Kidney capillary endothelial cell (primary cell): ENCODE results near the gene STMND1.
A peak's percentile ranks its signal among the peaks of the same experiment; 100 is the strongest.

Source experiments
- DNase-seq: peaks from one replicate; pipeline ENCODE4 v3.0.0-alpha.2; 2018; ENCODE audit warnings: low spot score

The STMND1 gene

DNA sequence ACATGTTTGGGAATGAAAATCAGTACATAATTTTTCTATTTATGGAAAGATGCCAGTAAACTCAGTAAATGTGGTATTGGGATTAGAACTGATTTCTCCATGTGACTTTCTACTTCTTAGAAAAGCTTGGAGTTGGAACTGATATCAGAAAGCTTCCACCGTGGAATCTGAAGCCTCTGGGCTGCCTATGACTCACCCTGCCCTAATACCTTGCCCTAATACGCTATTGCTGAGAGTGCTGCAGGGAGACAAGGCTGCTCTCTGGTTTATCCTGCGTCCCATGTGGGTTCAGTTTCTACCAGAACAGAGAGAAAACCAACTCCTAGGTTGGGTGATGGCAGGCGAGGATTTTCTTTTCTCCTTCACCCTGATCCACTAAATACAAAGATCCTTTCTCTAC is 3.3 kb upstream of the STMND1 start:
- DNase-seq = no peak

DNA sequence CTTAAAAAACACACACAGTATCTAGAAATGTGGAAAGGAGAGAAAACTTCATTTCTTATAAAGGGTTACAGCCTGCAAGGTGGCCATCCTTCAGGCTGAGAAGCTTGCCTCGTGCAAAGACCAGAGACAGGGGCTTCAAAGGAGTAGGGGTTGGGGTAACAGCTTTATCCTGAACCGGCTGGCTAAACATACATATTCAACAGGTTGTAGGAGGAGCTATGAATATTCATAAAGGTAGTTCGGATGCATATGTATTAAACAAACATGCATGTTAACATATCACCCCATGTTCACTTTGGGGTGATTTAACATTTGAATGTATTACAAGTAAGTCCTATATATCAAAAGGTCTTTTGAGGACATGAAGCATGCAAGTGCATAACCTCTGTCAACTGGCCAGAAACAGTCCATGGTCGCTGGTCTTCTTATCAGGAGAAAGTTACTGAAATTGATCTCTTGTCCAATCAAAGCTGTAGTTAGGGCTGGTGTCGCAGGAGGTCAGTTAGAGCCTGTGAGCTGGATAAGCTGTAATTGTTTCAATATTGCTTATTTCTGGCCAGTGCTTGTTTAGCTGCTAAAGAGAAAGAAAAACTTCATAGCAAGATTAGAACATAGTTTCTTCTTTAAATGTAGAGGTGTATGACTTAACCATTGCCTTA is 2.3 kb upstream of the STMND1 start:
- DNase-seq = no peak

DNA sequence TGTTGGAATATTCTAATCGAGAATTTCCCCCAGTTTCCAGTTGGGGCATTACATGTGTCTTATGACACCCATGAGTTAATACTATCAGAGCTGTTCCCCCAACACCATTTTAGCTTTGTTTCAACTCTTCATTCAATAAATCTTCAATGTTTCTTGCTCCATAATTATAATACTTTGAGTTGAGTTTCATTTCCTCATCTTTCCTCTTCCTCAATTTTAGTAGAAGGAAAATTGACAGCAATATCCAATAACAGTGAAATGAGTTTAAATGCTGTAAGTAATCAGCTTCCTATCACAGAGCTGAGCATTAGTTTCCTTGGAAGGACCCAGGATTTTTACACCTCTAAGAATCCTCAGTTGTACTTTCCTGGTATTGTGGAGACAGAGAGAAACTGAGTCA is 1.0 kb upstream of the STMND1 start:
- no peak for DNase-seq

DNA sequence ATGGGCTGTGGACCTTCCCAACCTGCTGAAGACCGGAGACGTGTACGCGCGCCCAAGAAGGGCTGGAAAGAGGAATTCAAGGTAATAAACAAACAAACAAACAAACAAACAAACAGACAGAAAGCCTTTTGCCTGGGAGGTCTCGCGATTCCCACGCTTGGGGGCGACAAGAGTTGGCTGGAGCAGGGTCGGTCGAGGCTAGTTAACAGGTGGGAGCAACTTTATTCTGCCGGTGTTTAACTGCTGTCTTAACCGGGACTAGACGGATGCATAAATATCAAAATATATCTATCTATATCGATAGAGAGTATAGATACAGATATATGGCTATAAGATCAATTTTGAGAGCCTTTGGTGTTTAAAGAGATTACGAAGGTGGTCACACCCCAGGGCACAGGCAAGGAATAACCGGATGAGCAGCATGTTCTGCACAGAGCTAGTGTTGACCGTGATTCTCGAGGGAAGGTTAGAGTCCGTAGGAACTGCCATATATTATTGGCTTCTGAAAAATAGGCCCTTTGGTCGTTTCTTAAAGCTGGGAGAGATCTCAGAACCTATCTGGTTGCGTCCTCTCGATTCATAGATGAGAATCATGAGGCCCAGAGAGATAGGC is 514 bp downstream of the STMND1 start:
- DNase-seq = no peak

DNA sequence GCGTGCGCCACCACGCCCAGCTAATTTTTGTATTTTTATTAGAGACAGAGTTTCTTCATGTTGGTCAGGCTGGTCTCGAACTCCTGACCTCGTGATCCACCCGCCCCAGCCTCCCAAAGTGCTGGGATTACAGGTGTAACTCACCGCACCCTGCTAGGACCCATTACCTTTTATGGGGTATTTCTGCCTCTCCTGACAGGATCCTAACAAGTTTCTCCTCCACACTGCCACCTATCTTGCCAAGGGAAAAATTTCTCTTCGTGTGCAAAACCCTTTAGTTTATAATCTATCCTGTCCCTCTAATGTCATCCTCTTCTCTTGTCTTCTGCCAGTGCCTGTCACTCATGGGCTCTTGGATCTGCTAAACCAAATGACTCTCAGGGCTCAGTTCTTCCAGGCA is 1.9 kb downstream of the STMND1 start:
- DNase-seq = no peak

DNA sequence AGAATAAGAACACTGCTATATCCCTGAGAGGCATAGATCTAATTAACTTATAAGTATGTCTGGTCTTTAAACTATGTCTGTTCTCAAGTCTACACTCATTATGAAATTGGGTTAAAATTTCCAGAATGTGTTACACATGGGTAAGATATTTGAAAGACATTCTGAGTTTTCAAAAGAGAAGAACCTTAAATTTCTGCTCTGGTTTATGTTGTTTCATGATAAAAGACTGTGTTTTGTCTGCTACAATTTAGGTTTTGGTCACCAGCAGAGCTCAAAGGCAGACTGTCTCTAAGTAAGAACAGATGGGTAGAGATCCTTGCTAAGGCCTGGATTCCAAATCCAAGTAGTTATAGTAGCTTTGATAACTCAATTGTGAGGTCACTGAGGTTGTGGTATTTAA is 6.0 kb downstream of the STMND1 start:
- DNase-seq = no peak

DNA sequence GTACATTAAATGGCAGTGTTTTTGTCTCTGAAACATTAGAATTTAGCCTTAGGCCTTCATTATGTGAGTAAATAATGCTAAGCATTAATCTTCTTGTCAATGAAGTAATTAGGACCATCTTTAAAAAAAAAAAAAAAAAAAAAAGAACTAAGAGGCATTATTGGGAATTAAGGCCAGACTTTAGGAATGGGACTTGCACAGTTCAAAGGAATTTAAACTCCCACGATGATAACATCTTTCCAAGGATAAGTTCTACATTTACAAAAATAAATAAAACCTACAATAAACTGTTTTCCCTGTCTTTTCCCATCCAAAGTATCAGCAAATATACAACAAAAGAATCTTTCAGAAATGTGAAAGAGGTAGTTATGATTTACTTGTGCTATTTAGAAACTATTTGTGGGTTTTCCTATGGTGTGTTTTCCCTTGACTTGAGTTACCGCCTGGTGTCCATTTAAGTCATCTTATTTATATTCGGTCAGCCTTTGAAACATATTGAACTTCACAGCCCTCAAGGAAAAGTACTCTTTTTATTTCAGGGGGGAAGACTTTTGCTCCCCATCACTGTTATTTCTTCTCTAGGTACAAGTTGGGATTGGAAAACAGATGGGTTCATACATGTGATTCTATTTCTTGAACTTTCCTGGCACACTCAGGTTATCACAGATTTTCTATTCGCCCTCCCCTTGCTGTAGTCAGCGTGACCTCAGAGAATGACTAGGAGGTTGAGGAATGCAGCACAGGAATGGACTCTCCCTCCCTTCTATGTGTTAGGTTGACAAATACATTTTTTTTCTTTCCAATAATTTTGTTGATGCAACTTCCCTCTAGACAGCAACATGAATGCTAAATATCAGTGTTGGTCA is 13.6 kb downstream of the STMND1 start:
- DNase-seq = peak; percentile 30

DNA sequence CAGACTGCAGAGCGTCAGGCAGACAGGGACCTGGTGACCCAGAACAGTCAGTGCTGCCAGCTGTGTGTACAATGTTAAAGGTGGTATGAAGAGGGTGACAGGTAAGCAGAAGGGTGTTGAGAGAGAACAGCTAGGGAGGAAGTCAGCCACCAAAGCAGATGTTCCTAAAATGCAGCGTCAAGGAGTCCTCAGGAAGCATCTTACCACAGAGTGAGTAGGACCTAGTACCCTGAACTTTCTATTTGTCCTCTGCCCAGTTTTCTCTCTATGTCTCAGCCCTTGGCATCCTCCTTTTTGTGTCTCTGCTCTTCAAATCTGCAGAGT is 14.2 kb downstream of the STMND1 start:
- DNase-seq = no peak

DNA sequence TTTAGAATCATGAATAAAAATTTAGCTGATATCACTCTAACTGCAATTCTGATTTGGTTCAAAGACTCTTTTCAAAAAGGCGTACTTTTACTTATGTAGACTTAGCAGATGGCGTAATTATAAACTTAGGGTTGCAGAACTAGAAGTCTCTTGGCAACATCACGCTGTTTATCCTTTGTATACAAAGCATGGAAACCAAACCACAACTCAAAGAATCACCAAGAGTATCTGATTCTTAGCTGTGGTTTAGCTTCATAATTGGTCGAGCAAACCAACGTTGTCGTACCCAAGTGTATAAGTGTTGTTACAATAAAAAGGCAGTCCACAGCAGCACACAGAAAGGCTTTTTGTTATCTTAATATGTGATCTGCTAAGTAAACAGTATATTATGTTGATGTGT is 18.2 kb downstream of the STMND1 start:
- DNase-seq = no peak

DNA sequence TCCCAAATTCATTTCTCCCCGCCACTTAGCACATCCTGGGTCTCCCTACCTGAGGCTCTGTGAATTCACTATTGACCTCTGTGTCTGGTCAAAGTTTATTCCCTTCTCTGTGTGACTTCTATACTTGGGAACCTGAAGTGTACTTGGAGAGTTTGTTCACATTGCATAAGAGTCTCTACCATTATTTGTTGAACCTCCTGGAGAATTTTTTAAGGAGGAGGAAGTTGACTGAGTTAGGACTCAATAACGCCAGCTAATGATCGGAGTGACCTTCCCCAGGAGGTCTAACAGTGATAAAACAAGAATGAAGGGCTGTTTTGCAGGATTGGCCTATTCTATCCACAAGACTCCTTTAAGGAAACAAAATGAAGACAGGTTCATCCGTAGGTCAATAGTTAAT is 23.6 kb downstream of the STMND1 start:
- DNase-seq = no peak

DNA sequence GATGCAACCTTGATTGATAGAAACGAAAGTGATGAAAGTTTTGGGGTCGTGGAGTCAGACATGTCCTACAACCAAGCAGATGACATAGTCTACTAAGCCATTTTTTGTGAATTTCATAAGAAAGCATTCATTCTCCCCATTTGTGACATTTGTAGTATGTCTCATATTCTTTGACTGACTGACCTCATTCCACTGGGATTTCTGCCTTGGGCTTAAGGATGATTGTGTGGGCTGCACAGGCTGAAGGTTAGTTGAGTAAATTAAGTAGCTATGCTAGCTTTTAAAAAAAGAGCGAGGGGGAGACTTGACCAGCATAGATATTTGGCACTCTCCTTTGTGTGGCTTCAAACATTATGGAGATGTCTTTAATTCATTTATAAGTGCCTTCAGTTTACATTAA is 28.9 kb downstream of the STMND1 start:
- DNase-seq = no peak

DNA sequence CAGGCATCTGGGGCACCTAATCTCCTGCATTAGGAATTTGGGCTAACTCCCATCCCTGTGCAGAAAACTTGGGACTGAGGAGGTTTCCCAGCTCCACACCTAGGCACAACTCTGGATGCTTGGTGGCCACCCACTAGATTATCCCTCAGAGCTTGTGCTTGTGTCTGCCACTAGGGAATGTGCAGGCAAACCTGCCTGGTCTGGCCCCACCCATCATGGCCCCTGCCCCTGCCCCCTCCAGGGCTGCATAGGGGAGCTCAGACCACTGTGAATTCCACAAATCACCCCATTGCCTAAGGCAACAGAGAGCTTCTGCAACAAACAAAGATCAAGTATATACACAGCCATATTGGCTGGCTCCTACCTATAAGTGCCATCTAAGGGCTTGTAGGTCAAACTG is 31.1 kb downstream of the STMND1 start:
- no peak for DNase-seq

DNA sequence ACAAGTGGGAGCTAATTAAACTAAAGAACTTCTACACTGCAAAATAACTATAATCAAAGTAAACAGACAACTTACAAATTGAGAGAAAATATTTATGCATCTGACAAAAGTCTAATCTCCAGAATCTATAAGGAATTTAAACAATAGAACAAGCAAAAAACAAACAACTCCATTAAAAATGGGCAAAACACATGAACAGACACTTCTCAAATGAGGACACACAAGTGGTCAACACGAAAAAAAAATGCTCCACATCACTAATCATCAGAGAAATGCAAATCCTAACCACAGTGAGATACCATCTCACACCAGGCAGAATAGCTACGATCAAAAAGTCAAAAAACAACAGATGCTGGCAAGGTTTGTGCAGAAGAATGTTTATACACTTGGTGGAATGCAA is 36.2 kb downstream of the STMND1 start:
- no peak for DNase-seq

DNA sequence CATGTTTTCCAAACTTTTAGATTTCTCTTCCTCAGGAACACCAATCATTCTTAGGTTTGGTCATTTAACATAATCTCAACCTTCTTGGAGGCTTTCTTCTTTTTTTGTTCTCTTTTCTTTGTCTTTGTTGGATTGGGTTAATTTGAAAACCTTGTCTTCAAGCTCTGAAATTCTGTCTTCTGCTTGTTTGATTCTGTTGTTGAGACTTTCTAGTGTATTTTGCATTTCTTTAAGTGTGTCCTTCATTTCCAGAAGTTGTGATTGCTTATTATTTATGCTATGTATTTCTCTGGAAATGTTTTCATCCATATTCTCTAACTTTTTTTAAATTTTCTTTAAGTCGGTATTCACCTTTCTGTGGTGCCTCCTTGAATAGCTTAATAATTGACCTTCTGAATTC is 42.2 kb downstream of the STMND1 start:
- DNase-seq = no peak

DNA sequence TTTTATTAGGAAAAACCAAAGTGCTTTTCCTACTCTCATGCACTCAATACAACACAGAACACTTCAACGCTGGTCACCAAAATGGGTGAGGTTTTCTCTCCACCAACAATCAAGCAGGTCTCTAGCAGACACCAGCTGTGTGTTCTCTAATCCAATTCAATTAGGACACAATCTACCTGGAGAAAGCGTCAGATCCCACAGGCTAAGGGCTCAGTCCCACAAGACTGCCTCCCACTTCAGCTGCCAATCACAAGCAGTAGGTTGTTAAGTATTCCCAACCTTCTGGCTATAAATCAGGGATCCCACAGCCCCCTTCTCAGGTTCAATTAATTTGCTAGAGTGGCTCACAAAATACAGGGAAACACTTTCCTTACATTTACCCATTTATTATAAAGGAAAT is 47.7 kb downstream of the STMND1 start:
- no peak for DNase-seq

DNA sequence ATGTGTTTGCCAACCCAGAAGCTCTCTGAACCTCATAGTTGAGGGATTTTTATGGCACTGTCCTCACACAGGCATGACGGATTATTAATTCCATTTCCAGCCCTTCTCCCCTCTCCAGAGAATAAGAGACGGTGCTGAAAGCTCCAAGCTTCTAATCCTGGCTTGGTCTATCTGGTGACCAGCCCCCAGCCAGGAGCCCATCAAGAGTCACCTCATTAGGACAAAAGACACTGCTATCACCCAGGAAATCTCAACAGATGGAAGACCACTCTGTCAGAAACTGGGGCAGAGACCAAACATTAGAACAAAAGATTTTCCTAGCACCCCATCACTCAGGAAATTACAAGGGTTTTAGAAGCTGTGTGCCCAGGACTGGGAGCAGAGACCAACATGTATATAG is 48.2 kb downstream of the STMND1 start:
- DNase-seq = no peak

DNA sequence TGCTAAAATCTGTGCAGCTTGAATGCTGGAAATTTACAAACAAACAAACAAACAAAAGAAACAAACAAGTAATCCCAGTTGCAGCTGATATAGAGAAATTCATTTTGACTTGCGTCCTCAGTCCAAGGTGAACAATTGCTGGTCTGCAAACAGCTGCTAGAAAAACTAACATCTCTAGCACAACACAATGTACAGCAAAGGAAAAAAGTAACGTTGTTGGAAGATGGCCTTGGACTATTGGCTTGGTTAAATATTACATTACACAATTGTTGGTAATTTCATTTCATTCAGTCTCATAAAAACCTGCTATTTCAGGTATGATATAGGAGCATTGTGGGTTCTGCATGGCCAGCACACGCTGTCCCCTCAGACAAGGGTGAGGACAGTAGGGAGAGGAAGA is 50.0 kb downstream of the STMND1 start:
- DNase-seq = no peak

DNA sequence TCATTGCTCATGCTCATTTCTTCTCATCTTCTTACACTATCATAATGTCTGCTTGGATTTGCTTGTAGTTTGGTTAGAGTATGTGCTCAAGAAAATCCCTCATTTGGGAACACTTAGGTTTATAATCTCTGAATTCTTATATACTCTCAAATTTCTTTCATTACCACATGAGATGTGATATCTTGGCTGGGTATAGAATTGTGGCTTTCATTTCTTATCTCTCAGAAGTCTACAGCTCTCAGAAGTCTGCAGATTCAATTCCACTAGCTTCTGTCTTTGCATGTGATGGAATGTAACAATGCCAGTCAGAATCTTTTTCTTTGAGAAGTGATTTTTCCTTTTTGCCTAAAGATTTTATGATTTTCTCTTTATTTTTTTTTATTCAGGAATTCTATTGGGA is 50.9 kb downstream of the STMND1 start:
- no peak for DNase-seq

DNA sequence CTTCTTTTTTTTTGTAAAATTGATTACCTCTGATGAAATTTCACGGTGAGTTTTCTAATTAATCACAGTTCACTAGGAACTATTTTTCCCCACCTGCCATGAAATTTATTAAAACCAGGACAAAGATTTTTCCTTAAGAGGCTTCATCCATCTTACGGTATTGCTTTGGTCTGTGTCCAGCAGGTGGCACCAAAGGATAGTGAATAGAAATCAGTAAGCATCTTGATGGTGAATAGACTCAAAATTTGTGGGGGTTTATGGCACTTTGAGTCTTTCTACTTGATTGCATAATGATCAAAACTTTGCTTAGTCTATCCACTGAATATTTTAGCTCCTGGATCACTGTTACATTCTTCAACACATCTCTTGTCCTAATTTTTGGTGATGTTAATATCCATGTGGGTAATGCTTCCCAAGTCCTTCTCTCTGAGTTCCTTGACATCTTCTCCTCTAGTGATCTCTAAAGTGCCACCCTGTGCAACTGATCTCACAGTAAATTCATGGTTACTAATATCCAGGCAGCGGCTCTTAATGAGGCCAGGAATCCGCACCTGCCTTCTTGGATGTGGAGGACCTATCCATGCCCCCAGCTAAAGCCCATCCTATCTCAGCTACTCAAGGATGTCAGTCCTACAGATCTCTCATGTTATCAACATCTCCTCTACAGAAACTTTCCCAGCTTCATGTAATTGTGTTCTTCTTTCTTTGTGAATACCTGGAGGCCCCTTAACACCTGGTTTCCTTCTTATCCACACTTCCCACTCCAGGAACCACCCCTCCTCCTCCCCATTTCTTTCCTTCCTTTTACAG is 54.5 kb downstream of the STMND1 start:
- peak; percentile 63 for DNase-seq

DNA sequence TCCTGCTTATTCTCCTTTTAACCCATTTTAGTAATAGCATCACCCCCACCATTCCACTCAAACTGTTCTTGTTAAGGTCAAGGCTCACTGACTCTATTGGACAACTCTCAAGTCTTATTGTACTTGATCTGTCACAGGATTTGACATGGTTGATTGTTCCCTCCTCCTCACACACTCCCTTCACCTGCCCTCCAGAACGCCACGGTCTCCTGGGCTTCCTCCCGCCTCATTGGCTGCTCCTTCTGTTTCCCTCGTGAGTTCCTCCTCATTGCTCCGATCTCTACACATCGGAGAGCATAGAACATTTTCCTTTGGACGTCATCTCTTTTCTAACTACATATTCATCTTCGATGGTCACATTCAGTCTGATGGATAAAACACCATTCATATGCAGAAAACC is 55.1 kb downstream of the STMND1 start:
- DNase-seq = no peak

DNA sequence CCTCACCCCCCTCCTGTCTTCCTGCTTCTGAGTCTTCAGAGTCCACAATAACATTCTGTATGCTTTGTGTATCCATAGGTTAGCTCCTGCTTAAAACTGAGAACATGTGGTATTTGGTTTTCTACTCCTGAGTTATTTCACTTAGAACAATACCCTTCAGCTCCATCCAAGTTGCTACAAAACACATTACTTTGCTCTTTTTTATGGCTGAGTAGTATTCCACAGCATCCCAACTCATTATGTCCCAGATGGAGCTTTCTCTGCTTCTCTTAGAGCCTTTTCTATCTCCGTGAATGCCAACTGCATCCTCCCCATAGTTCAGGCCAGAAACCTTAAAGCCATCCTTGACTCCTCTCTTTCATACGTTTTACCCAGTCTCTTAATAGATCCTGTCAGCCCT is 55.8 kb downstream of the STMND1 start:
- no peak for DNase-seq

DNA sequence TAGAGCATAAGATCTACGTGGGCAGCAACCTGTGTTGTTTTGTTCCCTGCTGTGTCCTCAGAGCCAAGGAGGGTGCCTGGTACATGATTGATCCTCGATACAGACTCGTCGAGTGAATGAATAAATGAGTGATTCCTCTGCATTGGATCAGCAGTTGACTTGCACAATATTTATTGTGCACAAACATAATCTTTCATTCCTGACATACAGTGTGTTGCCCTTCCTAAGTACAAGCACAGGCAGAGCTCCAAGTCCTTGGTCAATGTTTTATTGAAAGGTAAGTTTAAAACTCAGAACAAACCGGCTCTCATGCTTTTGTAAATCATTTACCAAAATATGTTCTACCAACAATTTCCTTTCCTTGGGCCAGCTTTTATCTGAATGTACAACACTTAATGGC is 57.4 kb downstream of the STMND1 start:
- DNase-seq = no peak

DNA sequence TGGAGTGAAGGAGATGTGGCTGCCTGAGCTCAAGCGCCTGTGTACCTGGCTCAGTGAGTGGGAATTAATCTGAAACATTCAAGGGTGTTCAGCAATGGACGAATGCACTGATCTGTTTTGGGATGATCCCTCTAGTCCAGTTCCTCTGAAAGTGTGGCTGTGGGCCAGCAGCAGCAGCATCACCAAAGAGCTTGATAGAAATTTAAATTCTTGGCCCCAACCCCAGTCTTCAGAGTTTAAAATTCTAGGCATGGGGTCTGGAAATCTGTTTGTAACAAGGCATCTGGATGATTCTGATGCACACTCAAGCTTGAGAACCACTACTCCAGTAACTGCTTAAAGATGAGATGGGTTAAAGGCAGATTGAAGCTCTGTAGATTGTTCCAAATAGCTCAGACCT is 59.2 kb downstream of the STMND1 start:
- DNase-seq = no peak
